HG03196 (cell line): ENCODE results near the gene RPL4.

Source experiments
- ATAC-seq: cut with Tn5 transposase; IDR thresholded peaks from one replicate; pipeline ENCODE4 v1.9.1; 2021; ENCODE audit not compliant: unreplicated experiment

RPL4 gene

GRCh38 chr15:66459818-66460615 lies 44.6 kb downstream of the RPL4 start:
- ATAC-seq = no peak

- ATAC-seq = no peak
Measured at GRCh38 chr15:66456211-66456610, 48.4 kb downstream of the RPL4 start.

- no peak for ATAC-seq
Measured at GRCh38 chr15:66454143-66454542, 50.5 kb downstream of the RPL4 start.

GRCh38 chr15:66452971-66453580 lies 51.6 kb downstream of the RPL4 start:
- ATAC-seq = no peak

- no peak for ATAC-seq
Measured at GRCh38 chr15:66452420-66452819, 52.2 kb downstream of the RPL4 start.
